ENCODE measurements around the gene DTNB. TPM values are rescaled to one million over a fixed set of nuclear protein-coding genes. Genes with fewer than 3 reads are reported as not detected.

DTNB gene
- total RNA-seq, 1 donor from 2014 or later = 28.9 TPM

- peaks cover 6% of the 10 kb centered on the region for H3K36me3 Mint-ChIP-seq (ENCODE audit: low read depth)
- POLR2A ChIA-PET = interaction anchor here (0.6 to 1.1 kb wide), 2 partner anchors 10 to 259 kb away, joined by 3 to 9 read pairs; no protein-coding TSS in a partner anchor
Measured at GRCh38 chr2:25337276-25337675, 336.1 kb downstream of the DTNB start.

GRCh38 chr2:25336383-25336841 is 337.0 kb downstream of the DTNB start:
- ATAC-seq (ENCODE audit: low read depth) (no peak), DNase-seq (no peak)
- no peak overlapping the region for H3K4me3 Mint-ChIP-seq
- POLR2A ChIA-PET = interaction anchor here (1.1 kb wide), 1 partner anchor 9 kb away, joined by 3 read pairs; no protein-coding TSS in a partner anchor
- no peak for TF ChIP-seq CTCF (IDR thresholded peaks at IDR 0.05)
- H3K9me3 Mint-ChIP-seq = no peaks in the 10 kb centered on the region
- peaks cover 8% of the 10 kb centered on the region for H3K36me3 Mint-ChIP-seq (ENCODE audit: low read depth)
- H3K27me3 Mint-ChIP-seq = no peaks in the 10 kb centered on the region
- intact Hi-C loops (cut with micrococcal nuclease) = no loop called here
- H3K27ac Mint-ChIP-seq = no peak overlapping the region
- H3K4me1 Mint-ChIP-seq = peaks cover 50% of the 10 kb centered on the region
- CTCF ChIA-PET = no interaction called here

More at GRCh38 chr2:25337276-25337675, 336.1 kb downstream of the DTNB start:
- Mint-ChIP-seq H3K27me3 (no peaks in the 10 kb centered on the region), H3K27ac (no peak overlapping the region), H3K4me3 (no peak overlapping the region), H3K4me1 (peaks cover 43% of the 10 kb centered on the region), H3K9me3 (no peaks in the 10 kb centered on the region)
- intact Hi-C loops (cut with micrococcal nuclease) = no loop called here
- no peak for DNase-seq
- no peak for TF ChIP-seq CTCF (IDR thresholded peaks at IDR 0.05)
- CTCF ChIA-PET = no interaction called here
- ATAC-seq (ENCODE audit: low read depth) = no peak

- Mint-ChIP-seq H3K36me3 (ENCODE audit: low read depth) (peaks cover 8% of the 10 kb centered on the region), H3K27ac (no peak overlapping the region), H3K9me3 (no peaks in the 10 kb centered on the region), H3K27me3 (no peaks in the 10 kb centered on the region), H3K4me1 (peaks cover 53% of the 10 kb centered on the region), H3K4me3 (no peak overlapping the region)
- TF ChIP-seq CTCF (IDR thresholded peaks at IDR 0.05) = no peak
- ChIA-PET POLR2A (no interaction called here), CTCF (no interaction called here)
- no peak for DNase-seq
- intact Hi-C loops (cut with micrococcal nuclease) = no loop called here
- ATAC-seq (ENCODE audit: low read depth) = no peak
Measured at GRCh38 chr2:25335971-25336370, 337.4 kb downstream of the DTNB start.

DNA sequence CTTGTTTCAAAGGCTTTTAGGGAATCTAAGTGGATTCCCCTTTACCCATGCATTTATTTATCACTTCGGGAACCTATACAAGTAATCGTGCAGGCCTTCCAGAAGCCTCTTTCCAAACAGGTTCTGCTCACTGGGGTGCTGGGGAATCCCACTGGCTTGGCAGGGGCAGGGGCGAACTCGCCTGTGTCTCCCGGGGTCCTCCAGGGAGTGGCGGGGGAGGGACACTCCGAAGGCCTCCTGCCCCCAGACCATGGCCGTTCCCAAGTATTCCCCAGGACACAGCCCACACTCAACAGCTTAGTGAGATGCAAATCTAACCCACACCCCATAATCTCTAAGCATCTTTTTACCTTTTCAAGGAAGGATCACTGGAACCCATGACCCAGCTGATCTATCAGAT is 338.2 kb downstream of the DTNB start:
- POLR2A ChIA-PET = interaction anchor here (0.6 kb wide), 1 partner anchor 409 kb away, joined by 3 read pairs; no protein-coding TSS in a partner anchor
- ATAC-seq (ENCODE audit: low read depth) (no peak), DNase-seq (no peak)
- Mint-ChIP-seq H3K36me3 (ENCODE audit: low read depth) (peaks cover 8% of the 10 kb centered on the region), H3K4me1 (peaks cover 53% of the 10 kb centered on the region), H3K9me3 (no peaks in the 10 kb centered on the region), H3K4me3 (no peak overlapping the region), H3K27me3 (no peaks in the 10 kb centered on the region), H3K27ac (no peak overlapping the region)
- TF ChIP-seq CTCF (IDR thresholded peaks at IDR 0.05) = no peak
- intact Hi-C loops (cut with micrococcal nuclease) = no loop called here
- CTCF ChIA-PET = interaction anchor here (1.2 kb wide), 1 partner anchor 169 kb away, joined by 3 read pairs; no protein-coding TSS in a partner anchor

GRCh38 chr2:25334482-25334881 is 338.9 kb downstream of the DTNB start:
- H3K36me3 Mint-ChIP-seq (ENCODE audit: low read depth) = peaks cover 8% of the 10 kb centered on the region
- POLR2A ChIA-PET = interaction anchor here (0.6 to 1.4 kb wide), 2 partner anchors 54 to 409 kb away, joined by 3 read pairs; no protein-coding TSS in a partner anchor
- H3K27ac Mint-ChIP-seq = no peak overlapping the region
- DNase-seq (no peak), ATAC-seq (ENCODE audit: low read depth) (no peak)
- CTCF ChIA-PET = interaction anchor here (1.2 kb wide), 1 partner anchor 168 kb away, joined by 3 read pairs; no protein-coding TSS in a partner anchor
- H3K9me3 Mint-ChIP-seq = no peaks in the 10 kb centered on the region
- peak overlapping the region; percentile 48 for H3K4me3 Mint-ChIP-seq
- H3K27me3 Mint-ChIP-seq = no peaks in the 10 kb centered on the region
- H3K4me1 Mint-ChIP-seq = peaks cover 53% of the 10 kb centered on the region
- intact Hi-C loops (cut with micrococcal nuclease) = no loop called here
- TF ChIP-seq CTCF (IDR thresholded peaks at IDR 0.05) = no peak

Measured in activated B cell treated with CpG ODN at 0.5 μM for 24 hours (primary cell).